SU-DHL-6 (cell line): ENCODE results near the gene UBL3.

Source experiments
- EZH2phosphoT487 ChIP-seq: fragments of 200-600 bp; sonication (generic), shearing (Covaris generic); conservative IDR thresholded peaks from 2 replicates; pipeline ENCODE4 v1.6.1; 2018; ENCODE audit warnings: mild to moderate bottlenecking, antibody characterized with exemption, low read length, moderate library complexity, mixed read lengths
- TF ChIP-seq, protein P1 (sequence below): fragments of 200-600 bp; sonication (generic); IDR thresholded peaks from one replicate; pipeline ENCODE4 v1.5.1; 2017; ENCODE audit warnings: antibody characterized with exemption, mild to moderate bottlenecking, low read length, moderate library complexity; ENCODE audit not compliant: insufficient read depth, poor library complexity, severe bottlenecking

DNA sequence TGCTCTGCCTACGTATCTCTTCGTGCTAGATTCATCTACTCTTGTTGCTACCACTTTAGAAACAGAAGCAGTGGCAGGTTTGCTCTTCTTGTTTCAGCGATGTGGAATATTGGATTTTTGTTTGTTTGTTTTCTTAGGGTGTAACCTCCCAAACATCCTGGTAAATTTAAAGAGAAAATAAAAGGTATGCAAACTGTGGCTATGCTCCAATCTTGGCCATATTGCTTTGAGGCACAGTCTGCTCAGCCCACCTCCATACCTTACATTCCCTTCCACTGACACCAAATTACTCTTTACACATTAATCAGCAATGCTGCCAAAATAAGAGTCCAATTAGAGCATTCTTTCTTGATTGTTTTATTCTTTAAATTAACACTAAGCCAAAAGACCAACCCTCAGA is 25.2 kb upstream of the UBL3 start:
- TF ChIP-seq, protein P1, sequence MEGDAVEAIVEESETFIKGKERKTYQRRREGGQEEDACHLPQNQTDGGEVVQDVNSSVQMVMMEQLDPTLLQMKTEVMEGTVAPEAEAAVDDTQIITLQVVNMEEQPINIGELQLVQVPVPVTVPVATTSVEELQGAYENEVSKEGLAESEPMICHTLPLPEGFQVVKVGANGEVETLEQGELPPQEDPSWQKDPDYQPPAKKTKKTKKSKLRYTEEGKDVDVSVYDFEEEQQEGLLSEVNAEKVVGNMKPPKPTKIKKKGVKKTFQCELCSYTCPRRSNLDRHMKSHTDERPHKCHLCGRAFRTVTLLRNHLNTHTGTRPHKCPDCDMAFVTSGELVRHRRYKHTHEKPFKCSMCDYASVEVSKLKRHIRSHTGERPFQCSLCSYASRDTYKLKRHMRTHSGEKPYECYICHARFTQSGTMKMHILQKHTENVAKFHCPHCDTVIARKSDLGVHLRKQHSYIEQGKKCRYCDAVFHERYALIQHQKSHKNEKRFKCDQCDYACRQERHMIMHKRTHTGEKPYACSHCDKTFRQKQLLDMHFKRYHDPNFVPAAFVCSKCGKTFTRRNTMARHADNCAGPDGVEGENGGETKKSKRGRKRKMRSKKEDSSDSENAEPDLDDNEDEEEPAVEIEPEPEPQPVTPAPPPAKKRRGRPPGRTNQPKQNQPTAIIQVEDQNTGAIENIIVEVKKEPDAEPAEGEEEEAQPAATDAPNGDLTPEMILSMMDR = no peak
- TF ChIP-seq EZH2phosphoT487 = no peak
